Hepatocyte (in vitro differentiated cells): ENCODE results near the gene LSM10. TPM values are rescaled to one million over a fixed set of nuclear protein-coding genes. Genes with fewer than 3 reads are reported as not detected.

Experiments used
- DNase-seq: peaks from one replicate; pipeline ENCODE4 v3.0.0-alpha.2; 2016; ENCODE audit warnings: low spot score
- H2AFZ ChIP-seq: fragments of 200-600 bp; sonication (generic); 2 replicates; pipeline ENCODE4 v1.6.0; 2016; ENCODE audit warnings: antibody characterized with exemption, mild to moderate bottlenecking
- H3K27ac ChIP-seq: fragments of 200-600 bp; sonication (generic); 2 replicates; pipeline ENCODE4 v1.5.1; 2016; ENCODE audit warnings: mild to moderate bottlenecking
- H3K27me3 ChIP-seq: fragments of 200-600 bp; sonication (generic); 2 replicates; pipeline ENCODE4 v1.6.1; 2016
- H3K36me3 ChIP-seq: fragments of 200-600 bp; sonication (generic); replicated peaks from 2 replicates; pipeline ENCODE4 v1.5.1; 2016; ENCODE audit warnings: low read depth; ENCODE audit not compliant: insufficient read depth
- H3K4me1 ChIP-seq: fragments of 200-600 bp; sonication (generic); 2 replicates; pipeline ENCODE4 v1.5.1; 2016; ENCODE audit warnings: mild to moderate bottlenecking, moderate library complexity; ENCODE audit not compliant: insufficient read depth
- H3K4me2 ChIP-seq: fragments of 200-600 bp; sonication (generic); 2 replicates; pipeline ENCODE4 v1.6.0; 2016
- H3K4me3 ChIP-seq: fragments of 200-600 bp; sonication (generic); 2 replicates; pipeline ENCODE4 v1.5.1; 2016; ENCODE audit warnings: mild to moderate bottlenecking
- H3K79me2 ChIP-seq: fragments of 200-600 bp; sonication (generic); 2 replicates; pipeline ENCODE4 v1.6.0; 2017; ENCODE audit warnings: mild to moderate bottlenecking
- H3K9me2 ChIP-seq: fragments of 200-600 bp; sonication (generic); replicated peaks from 2 replicates; pipeline ENCODE4 v1.6.0; 2017; ENCODE audit warnings: mild to moderate bottlenecking; ENCODE audit not compliant: insufficient read depth
- H3K9me3 ChIP-seq: fragments of 200-600 bp; sonication (generic); 2 replicates; pipeline ENCODE4 v1.5.1; 2016; ENCODE audit warnings: low read depth, mild to moderate bottlenecking
- H4K20me1 ChIP-seq: fragments of 200-600 bp; sonication (generic); 2 replicates; pipeline ENCODE4 v1.6.0; 2016; ENCODE audit warnings: mild to moderate bottlenecking; ENCODE audit not compliant: insufficient read depth, poor library complexity, severe bottlenecking
- CTCF ChIP-seq: fragments of 200-600 bp; sonication (generic); IDR thresholded peaks from 2 replicates; pipeline ENCODE4 v1.5.1; 2016; ENCODE audit warnings: antibody characterized with exemption, mild to moderate bottlenecking; ENCODE audit not compliant: poor library complexity
- EZH2 ChIP-seq: fragments of 200-600 bp; sonication (generic); IDR thresholded peaks from 2 replicates; pipeline ENCODE4 v1.6.1; 2016; ENCODE audit warnings: antibody characterized with exemption, mild to moderate bottlenecking, borderline replicate concordance
- EZH2phosphoT487 ChIP-seq: fragments of 200-600 bp; sonication (generic); IDR thresholded peaks from one replicate; pipeline ENCODE4 v1.6.1; 2018; ENCODE audit warnings: antibody characterized with exemption, mild to moderate bottlenecking, low read depth, moderate library complexity; ENCODE audit not compliant: unreplicated experiment, severe bottlenecking
- WGBS: methylation state at CpG from one replicate; pipeline ENCODE4 v1.1.6; 2016; ENCODE audit warnings: low lambda C conversion rate; ENCODE audit errors: missing lambda C conversion rate; 5-methylcytosine and 5-hydroxymethylcytosine counted together
- polyA plus RNA-seq: library from polyadenylated mRNA; unstranded; fragments of >200 nt; fragmentation: Nextera tagmentation; extraction: Ambion mirVana; gene quantifications from 2 replicates; pipeline ENCODE4 v1.2.1, GENCODE V29; 2016
- total RNA-seq: library from RNA; depleted of rRNA; stranded (reverse); fragments of >200 nt; gene quantifications from 2 replicates; pipeline ENCODE4 v1.2.3, GENCODE V29; 2014

The LSM10 gene
- total and polyA plus RNA-seq, 2 experiments from 2014 or later, result 9.4 to 63.9 TPM

DNA sequence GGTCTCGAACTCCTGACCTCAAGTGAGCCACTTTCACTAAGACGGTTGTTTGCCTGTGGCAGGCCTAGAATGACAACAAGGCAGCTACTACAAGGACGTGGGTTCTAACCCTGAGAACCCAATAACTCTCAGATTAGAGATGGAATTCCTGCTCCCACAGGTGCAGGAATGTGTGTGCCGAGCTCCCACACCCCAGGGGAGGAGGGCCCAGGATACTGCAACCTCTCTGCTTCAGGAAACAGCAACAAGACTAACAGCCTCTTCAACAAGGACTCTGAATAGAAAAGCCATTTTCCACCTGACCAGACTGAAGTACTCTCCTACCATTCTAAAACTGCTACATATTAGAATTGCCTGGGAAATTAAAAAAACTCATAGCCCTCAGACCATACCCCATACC, 4.9 kb downstream of the LSM10 start:
- Histone ChIP-seq H3K27me3 (no peaks in the 10 kb centered on the region), H3K4me3 (no peak overlapping the region), H3K9me2 (no peaks in the 10 kb centered on the region), H3K9me3 (no peaks in the 10 kb centered on the region), H3K4me1 (peaks cover 8% of the 10 kb centered on the region), H2AFZ (no peak overlapping the region), H3K79me2 (peaks cover 34% of the 10 kb centered on the region), H3K4me2 (no peak overlapping the region), H3K27ac (no peak overlapping the region), H3K36me3 (no peaks in the 10 kb centered on the region), H4K20me1 (no peaks in the 10 kb centered on the region)
- 93% methylated on average over 4 of the region's 4 CpGs for WGBS
- TF ChIP-seq EZH2, result no peak
- no peak for TF ChIP-seq EZH2phosphoT487
- TF ChIP-seq CTCF, result no peak
- no peak for DNase-seq

DNA sequence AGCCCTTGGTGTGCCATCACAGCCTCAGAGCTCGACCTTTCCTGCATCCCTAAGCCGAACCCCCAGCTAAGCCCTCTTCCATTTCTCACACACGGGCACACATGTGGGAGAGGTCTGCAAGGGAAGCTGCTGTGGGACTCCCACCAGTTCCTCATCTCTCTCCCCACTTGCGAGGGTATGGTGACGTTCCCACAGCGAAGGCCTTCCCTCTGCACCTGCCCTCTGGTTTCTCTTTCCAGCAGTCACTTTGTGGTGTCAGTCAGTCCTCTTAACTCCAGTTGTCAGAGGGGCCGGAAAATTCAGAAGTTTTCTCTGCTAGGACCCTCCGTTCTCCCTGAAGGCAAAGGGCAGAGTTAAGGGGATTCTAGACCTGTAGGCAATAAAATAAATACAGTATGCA, 6.4 kb downstream of the LSM10 start:
- Histone ChIP-seq H2AFZ (no peak overlapping the region), H3K4me1 (peaks cover 14% of the 10 kb centered on the region), H3K9me3 (no peaks in the 10 kb centered on the region), H3K27ac (no peak overlapping the region), H3K9me2 (no peaks in the 10 kb centered on the region), H3K4me3 (no peak overlapping the region), H3K4me2 (no peak overlapping the region), H3K36me3 (no peaks in the 10 kb centered on the region), H3K79me2 (peaks cover 25% of the 10 kb centered on the region), H3K27me3 (no peaks in the 10 kb centered on the region), H4K20me1 (no peaks in the 10 kb centered on the region)
- no peak for TF ChIP-seq EZH2
- TF ChIP-seq EZH2phosphoT487, result no peak
- no peak for TF ChIP-seq CTCF
- WGBS, result 95% methylated on average over 8 of the region's 8 CpGs
- no peak for DNase-seq

- Histone ChIP-seq H4K20me1 (no peaks in the 10 kb centered on the region), H3K27me3 (no peaks in the 10 kb centered on the region), H3K4me3 (no peak overlapping the region), H3K79me2 (peaks cover 18% of the 10 kb centered on the region), H2AFZ (no peak overlapping the region), H3K9me2 (no peaks in the 10 kb centered on the region), H3K27ac (no peak overlapping the region), H3K4me2 (no peak overlapping the region), H3K9me3 (no peaks in the 10 kb centered on the region), H3K4me1 (peaks cover 14% of the 10 kb centered on the region), H3K36me3 (no peaks in the 10 kb centered on the region)
- WGBS, result 93% methylated on average over 2 of the region's 2 CpGs
- TF ChIP-seq EZH2phosphoT487 (no peak), EZH2 (no peak), CTCF (no peak)
- no peak for DNase-seq
Observed at GRCh38 chr1:36390411-36390810, 7.3 kb downstream of the LSM10 start.

- Histone ChIP-seq H4K20me1 (peaks cover 2% of the 10 kb centered on the region), H3K4me3 (no peak overlapping the region), H3K9me2 (no peaks in the 10 kb centered on the region), H3K4me2 (no peak overlapping the region), H3K4me1 (peaks cover 14% of the 10 kb centered on the region), H3K36me3 (no peaks in the 10 kb centered on the region), H3K27ac (no peak overlapping the region), H2AFZ (no peak overlapping the region), H3K27me3 (no peaks in the 10 kb centered on the region), H3K9me3 (no peaks in the 10 kb centered on the region), H3K79me2 (peaks cover 18% of the 10 kb centered on the region)
- TF ChIP-seq EZH2 (no peak), EZH2phosphoT487 (no peak), CTCF (no peak)
- 100% methylated on average over 1 of the region's 1 CpG for WGBS
- DNase-seq, result no peak
Observed at GRCh38 chr1:36389999-36390398, 7.7 kb downstream of the LSM10 start.
